Brain microvascular endothelial cell (primary cell): Measurements from ENCODE around the gene DCC.

Experiments used
- DNase-seq: peaks from one replicate; pipeline ENCODE4 v3.0.0-alpha.2; 2020
- H3K27ac ChIP-seq: fragments of 250-450 bp; sonication (Bioruptor Pico); 2 replicates; pipeline ENCODE4 v1.5.1; 2020; ENCODE audit warnings: mild to moderate bottlenecking, moderate library complexity
- H3K27me3 ChIP-seq: fragments of 250-450 bp; sonication (Bioruptor Pico); replicated peaks from 2 replicates; pipeline ENCODE4 v1.5.1; 2020; ENCODE audit warnings: mild to moderate bottlenecking
- H3K36me3 ChIP-seq: fragments of 250-450 bp; sonication (Bioruptor Pico); replicated peaks from 2 replicates; pipeline ENCODE4 v1.5.1; 2020; ENCODE audit warnings: mild to moderate bottlenecking
- H3K4me3 ChIP-seq: 2 replicates; pipeline ENCODE4 v1.5.1; 2011; ENCODE audit warnings: low read depth, mild to moderate bottlenecking, control low read depth, low read length, moderate library complexity
- CTCF ChIP-seq: IDR thresholded peaks from 2 replicates; pipeline ENCODE4 v1.5.1; 2011; ENCODE audit warnings: low read depth, mild to moderate bottlenecking, moderate library complexity, low read length, control low read depth, inconsistent platforms; ENCODE audit errors: missing control alignments
- in situ Hi-C: cut with HindIII; loops from 2 replicates; pipeline ENCODE4 v1.10.0; 2017; ENCODE audit warnings: low sequenced_read_pairs, low pct_ligation_motif_present

Gene DCC

GRCh38 chr18:53135654-53136053 lies 795.7 kb downstream of the DCC start:
- no peak for TF ChIP-seq CTCF
- DNase-seq: no peak
- Histone ChIP-seq H3K27me3 (no peaks in the 10 kb centered on the region), H3K27ac (no peak overlapping the region), H3K4me3 (no peak overlapping the region), H3K36me3 (no peaks in the 10 kb centered on the region)
- in situ Hi-C loops: no loop called here

DNA sequence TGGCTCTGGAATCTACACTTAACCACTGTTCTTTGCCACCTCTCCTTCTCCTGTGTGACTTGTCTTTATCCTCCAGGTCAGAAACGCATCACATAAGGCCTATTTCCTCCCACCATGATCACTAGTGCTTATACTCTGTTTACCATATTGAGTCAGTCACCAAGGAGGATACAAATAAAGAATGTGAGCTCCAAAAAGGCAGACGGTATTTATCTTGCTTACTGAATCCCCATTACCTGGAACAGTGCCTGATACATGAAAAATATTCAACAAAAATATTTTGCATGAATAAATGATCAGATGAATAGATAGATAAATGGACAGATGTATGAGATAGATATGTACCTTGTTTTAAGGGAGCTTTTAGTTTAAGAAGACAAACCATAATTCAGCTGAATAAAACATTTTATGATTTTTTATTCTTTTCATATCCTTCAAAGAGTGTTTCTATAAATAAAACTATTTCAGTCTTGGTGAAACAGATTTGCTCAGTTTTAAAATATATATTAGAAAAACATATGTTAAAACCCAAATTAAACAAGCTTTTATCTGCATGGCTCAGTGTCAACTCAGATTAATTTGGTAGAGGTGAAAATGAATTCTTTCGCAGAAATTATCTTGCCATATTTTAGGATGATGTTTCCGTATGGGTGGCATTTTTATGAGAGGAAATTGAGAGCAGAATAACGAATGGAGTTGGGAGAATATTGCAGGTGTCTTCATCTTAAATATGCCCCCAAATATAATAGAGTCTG lies 799.9 kb downstream of the DCC start:
- Histone ChIP-seq H3K27me3 (no peaks in the 10 kb centered on the region), H3K36me3 (no peaks in the 10 kb centered on the region), H3K27ac (no peak overlapping the region), H3K4me3 (no peak overlapping the region)
- no peak for DNase-seq
- in situ Hi-C loops: no loop called here
- no peak for TF ChIP-seq CTCF

GRCh38 chr18:53142005-53142404 lies 802.0 kb downstream of the DCC start:
- no peak overlapping the region for H3K27ac ChIP-seq
- in situ Hi-C loops: no loop called here
- H3K36me3 ChIP-seq: no peaks in the 10 kb centered on the region
- H3K27me3 ChIP-seq: no peaks in the 10 kb centered on the region
- no peak overlapping the region for H3K4me3 ChIP-seq
- TF ChIP-seq CTCF: no peak
- DNase-seq: no peak

GRCh38 chr18:53147472-53147871 lies 807.5 kb downstream of the DCC start:
- no peak overlapping the region for H3K4me3 ChIP-seq
- H3K36me3 ChIP-seq: no peaks in the 10 kb centered on the region
- no peaks in the 10 kb centered on the region for H3K27me3 ChIP-seq
- DNase-seq: no peak
- no peak for TF ChIP-seq CTCF
- in situ Hi-C loops: no loop called here
- H3K27ac ChIP-seq: no peak overlapping the region

- in situ Hi-C loops: no loop called here
- no peaks in the 10 kb centered on the region for H3K36me3 ChIP-seq
These were observed 808.1 kb downstream of the DCC start for GRCh38 chr18:53148123-53148522.

More at GRCh38 chr18:53148123-53148522, 808.1 kb downstream of the DCC start:
- no peak for DNase-seq
- Histone ChIP-seq H3K27me3 (no peaks in the 10 kb centered on the region), H3K27ac (no peak overlapping the region), H3K4me3 (no peak overlapping the region)
- TF ChIP-seq CTCF: no peak
